ENCODE measurements around the gene SETX.

- TF ChIP-seq CTCF (IDR thresholded peaks at IDR 0.05; ENCODE audit: insufficient read depth, low read depth, low read length) (no peak), EZH2 (IDR thresholded peaks at IDR 0.05; ENCODE audit: insufficient read depth, low read length) (no peak)
Observed at GRCh38 chr9:132319421-132320110, 35.2 kb downstream of the SETX start.

All from astrocyte (in vitro differentiated cells and primary cell).